Epithelial cell of esophagus (primary cell): Measurements from ENCODE around the gene HECW1.

Experiments
- DNase-seq: peaks from one replicate; pipeline ENCODE4 v3.0.0; 2010; ENCODE audit warnings: low read depth
- H3K4me3 ChIP-seq: 2 replicates; pipeline ENCODE4 v1.5.1; 2011; ENCODE audit warnings: mild to moderate bottlenecking, low read length, control low read depth
- TF ChIP-seq, protein P1 (sequence below): IDR thresholded peaks from 2 replicates; pipeline ENCODE4 v1.5.1; 2011; ENCODE audit warnings: low read depth, mild to moderate bottlenecking, low read length, control low read depth, inconsistent platforms; ENCODE audit not compliant: insufficient read depth; ENCODE audit errors: missing control alignments

HECW1 gene

DNA sequence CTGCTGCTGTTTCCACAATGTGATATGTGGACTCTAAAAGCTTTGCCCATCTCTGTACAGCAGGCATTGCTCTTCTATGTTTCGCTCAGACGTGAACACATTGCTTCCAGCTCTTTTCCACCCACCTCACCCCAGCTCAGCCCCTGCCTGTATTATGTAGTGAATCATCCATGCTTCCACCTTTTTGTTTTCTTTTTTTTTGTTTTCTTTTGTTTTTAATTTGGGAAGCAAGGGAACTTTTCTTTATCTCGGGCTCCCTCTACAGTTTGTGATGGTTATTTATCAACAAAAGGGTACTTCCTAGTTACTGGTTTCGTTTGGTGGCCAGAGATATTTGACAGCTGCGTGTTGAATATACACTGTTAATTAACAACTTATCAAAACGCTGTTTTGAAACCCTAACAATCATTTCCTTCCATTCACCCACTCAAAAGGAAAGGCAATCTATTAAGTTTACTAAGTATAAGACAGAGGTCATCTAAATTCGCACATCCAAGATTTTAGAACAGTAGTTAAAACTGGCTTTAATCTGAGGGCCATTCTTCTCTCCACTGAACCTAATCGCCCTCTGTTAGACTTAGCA, 342.6 kb downstream of the HECW1 start:
- peak; percentile 69 for DNase-seq
- no peak overlapping the region for H3K4me3 ChIP-seq
- TF ChIP-seq, protein P1, sequence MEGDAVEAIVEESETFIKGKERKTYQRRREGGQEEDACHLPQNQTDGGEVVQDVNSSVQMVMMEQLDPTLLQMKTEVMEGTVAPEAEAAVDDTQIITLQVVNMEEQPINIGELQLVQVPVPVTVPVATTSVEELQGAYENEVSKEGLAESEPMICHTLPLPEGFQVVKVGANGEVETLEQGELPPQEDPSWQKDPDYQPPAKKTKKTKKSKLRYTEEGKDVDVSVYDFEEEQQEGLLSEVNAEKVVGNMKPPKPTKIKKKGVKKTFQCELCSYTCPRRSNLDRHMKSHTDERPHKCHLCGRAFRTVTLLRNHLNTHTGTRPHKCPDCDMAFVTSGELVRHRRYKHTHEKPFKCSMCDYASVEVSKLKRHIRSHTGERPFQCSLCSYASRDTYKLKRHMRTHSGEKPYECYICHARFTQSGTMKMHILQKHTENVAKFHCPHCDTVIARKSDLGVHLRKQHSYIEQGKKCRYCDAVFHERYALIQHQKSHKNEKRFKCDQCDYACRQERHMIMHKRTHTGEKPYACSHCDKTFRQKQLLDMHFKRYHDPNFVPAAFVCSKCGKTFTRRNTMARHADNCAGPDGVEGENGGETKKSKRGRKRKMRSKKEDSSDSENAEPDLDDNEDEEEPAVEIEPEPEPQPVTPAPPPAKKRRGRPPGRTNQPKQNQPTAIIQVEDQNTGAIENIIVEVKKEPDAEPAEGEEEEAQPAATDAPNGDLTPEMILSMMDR, result peak; percentile 53

DNA sequence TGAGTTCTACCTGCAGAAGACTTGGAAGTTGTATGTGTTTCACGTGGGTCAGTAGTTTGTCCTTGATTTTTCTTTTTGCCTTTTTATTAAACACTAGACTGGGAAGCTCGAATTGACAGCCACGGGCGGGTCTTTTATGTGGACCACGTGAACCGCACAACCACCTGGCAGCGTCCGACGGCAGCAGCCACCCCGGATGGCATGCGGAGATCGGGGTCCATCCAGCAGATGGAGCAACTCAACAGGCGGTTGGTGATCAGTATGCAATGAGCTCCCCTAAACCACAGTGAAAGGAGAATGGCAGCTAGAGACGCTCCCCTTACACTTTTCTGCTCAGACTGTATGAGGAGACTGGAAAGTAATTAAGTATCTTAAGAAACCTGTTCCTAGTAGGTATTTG, 343.8 kb downstream of the HECW1 start:
- no peak for DNase-seq
- H3K4me3 ChIP-seq, result no peak overlapping the region
- TF ChIP-seq, protein P1, result no peak

DNA sequence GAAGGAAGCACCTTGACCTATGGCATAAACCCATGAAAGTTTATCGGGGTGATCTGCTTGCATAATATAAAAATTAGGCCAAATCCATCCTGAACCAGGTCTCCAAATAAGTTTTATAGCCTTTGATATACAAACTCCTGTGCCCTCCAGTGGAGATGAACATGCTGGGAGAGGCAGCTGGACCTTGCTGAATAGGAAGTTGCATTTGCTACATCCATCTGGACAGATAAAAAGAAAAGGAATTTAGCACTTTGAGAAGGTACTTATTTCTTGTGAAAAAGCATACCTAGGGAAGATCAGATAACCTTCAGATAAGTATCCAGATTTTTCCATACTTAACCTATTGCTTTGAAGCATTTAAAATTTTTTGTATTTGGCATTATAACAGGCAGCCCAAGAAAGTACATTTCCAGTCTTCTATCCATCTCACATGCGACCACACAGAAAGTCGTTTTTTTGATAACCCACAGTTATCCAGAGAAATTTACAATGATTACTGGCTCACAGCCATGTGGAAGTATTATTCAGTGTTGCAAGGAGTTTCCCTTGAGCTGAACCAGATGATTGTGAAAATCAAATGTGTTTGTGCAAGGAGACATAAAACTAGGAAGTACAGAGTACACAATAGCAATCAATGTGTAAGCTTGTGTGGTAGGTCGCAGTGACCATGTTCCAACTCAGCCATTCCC, 346.0 kb downstream of the HECW1 start:
- no peak overlapping the region for H3K4me3 ChIP-seq
- TF ChIP-seq, protein P1, result no peak
- no peak for DNase-seq

DNA sequence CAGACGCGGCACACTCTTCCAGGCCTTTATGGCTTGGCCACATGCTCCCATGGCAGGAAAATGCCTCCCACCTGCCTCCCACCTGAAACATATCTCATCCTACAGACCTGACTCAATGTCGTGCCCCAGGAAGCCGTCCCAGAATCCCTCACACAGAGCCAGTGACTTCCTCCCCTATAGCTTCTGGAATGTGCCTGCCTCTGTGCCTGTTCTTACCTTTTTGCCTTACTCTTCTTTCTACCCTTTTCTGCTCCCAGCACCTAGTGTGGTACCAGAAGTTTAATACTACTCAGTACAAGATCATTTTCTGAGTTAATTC, 346.5 kb downstream of the HECW1 start:
- TF ChIP-seq, protein P1, result no peak
- no peak for DNase-seq
- no peak overlapping the region for H3K4me3 ChIP-seq

GRCh38 chr7:43460733-43461348, 348.4 kb downstream of the HECW1 start:
- TF ChIP-seq, protein P1, result no peak
- no peak overlapping the region for H3K4me3 ChIP-seq
- no peak for DNase-seq

- no peak for DNase-seq
- TF ChIP-seq, protein P1, result no peak
- no peak overlapping the region for H3K4me3 ChIP-seq
These were observed 349.0 kb downstream of the HECW1 start for GRCh38 chr7:43461349-43462024.

DNA sequence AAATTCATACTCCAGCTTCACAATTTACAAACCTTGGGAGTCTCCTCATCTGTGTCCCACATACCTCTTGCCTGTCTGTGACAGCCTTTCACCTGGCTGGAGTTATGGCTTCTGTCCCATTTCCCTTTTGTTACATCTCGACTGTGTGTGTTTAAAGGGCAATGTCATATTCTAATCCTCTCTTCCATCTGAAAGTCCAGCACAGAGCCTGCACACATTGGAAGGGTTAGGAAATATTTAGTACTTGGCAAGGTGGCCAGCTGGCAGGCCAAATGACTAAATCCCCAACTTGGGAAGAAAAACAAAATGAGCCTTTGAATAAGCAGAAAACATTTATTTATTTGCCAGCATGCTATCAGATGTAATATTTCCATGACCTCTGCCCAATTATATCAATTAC, 350.4 kb downstream of the HECW1 start:
- TF ChIP-seq, protein P1, result no peak
- no peak for DNase-seq
- no peak overlapping the region for H3K4me3 ChIP-seq
